ENCODE data around the gene B4GALNT1. TPM values are rescaled to one million over a fixed set of nuclear protein-coding genes. Genes with fewer than 3 reads are reported as not detected.

The B4GALNT1 gene
- polyA plus RNA-seq, 1 donor from 2014 or later, result 99.9 TPM

GRCh38 chr12:57585156-57585555 lies 47.8 kb downstream of the B4GALNT1 start:
- TF ChIP-seq EZH2 (IDR thresholded peaks at IDR 0.05; ENCODE audit: borderline replicate concordance, insufficient read depth, low read length, poor library complexity, severe bottlenecking) (no peak), EP300 (conservative IDR thresholded peaks at IDR 0.05; ENCODE audit: poor library complexity, severe bottlenecking) (no peak), POLR2AphosphoS5 (IDR thresholded peaks at IDR 0.05) (no peak), TAF1 (IDR thresholded peaks at IDR 0.05; ENCODE audit: low read depth) (no peak), SMC3 (conservative IDR thresholded peaks at IDR 0.05; ENCODE audit: poor library complexity) (no peak), REST (IDR thresholded peaks at IDR 0.05; ENCODE audit: borderline replicate concordance) (no peak), MXI1 (conservative IDR thresholded peaks at IDR 0.05; ENCODE audit: poor library complexity, severe bottlenecking) (no peak), RAD21 (conservative IDR thresholded peaks at IDR 0.05) (no peak)
- H3K27me3 ChIP-seq (ENCODE audit: insufficient read depth, low read depth, low read length), result no peaks in the 10 kb centered on the region
- H3K4me3 ChIP-seq (ENCODE audit: low read length), result no peak overlapping the region
- H3K4me2 ChIP-seq (ENCODE audit: low read length), result no peak overlapping the region
- no peaks in the 10 kb centered on the region for H3K9me2 ChIP-seq (ENCODE audit: insufficient read depth, low read length)
- no peak overlapping the region for H3K27ac ChIP-seq (ENCODE audit: low read length)
- no peaks in the 10 kb centered on the region for H4K20me1 ChIP-seq (ENCODE audit: insufficient read depth)
- H3K79me2 ChIP-seq (replicated peaks; ENCODE audit: insufficient read depth, low read length), result no peaks in the 10 kb centered on the region
- no peak overlapping the region for H3K9ac ChIP-seq (ENCODE audit: low read length)
- H2AFZ ChIP-seq (ENCODE audit: low read depth, low read length), result no peak overlapping the region
- no peaks in the 10 kb centered on the region for H3K9me3 ChIP-seq (ENCODE audit: low read length)
- peaks cover 3% of the 10 kb centered on the region for H3K36me3 ChIP-seq (ENCODE audit: insufficient read depth, low read length)
- H3F3A ChIP-seq (ENCODE audit: insufficient read depth, low read length, poor library complexity, severe bottlenecking), result no peaks in the 10 kb centered on the region

- Histone ChIP-seq H4K20me1 (ENCODE audit: insufficient read depth) (no peaks in the 10 kb centered on the region), H3K9ac (ENCODE audit: low read length) (no peak overlapping the region), H2AFZ (ENCODE audit: low read depth, low read length) (no peak overlapping the region), H3F3A (ENCODE audit: insufficient read depth, low read length, poor library complexity, severe bottlenecking) (no peaks in the 10 kb centered on the region), H3K27ac (ENCODE audit: low read length) (no peak overlapping the region), H3K79me2 (replicated peaks; ENCODE audit: insufficient read depth, low read length) (no peaks in the 10 kb centered on the region), H3K4me3 (ENCODE audit: low read length) (no peak overlapping the region), H3K4me2 (ENCODE audit: low read length) (no peak overlapping the region), H3K27me3 (ENCODE audit: insufficient read depth, low read depth, low read length) (no peaks in the 10 kb centered on the region), H3K36me3 (ENCODE audit: insufficient read depth, low read length) (peaks cover 8% of the 10 kb centered on the region), H3K9me2 (ENCODE audit: insufficient read depth, low read length) (no peaks in the 10 kb centered on the region), H3K9me3 (ENCODE audit: low read length) (no peaks in the 10 kb centered on the region)
- TF ChIP-seq TAF1 (IDR thresholded peaks at IDR 0.05; ENCODE audit: low read depth), result no peak
- no peak for TF ChIP-seq CTCF (IDR thresholded peaks at IDR 0.05; ENCODE audit: poor library complexity, severe bottlenecking)
- TF ChIP-seq REST (IDR thresholded peaks at IDR 0.05; ENCODE audit: borderline replicate concordance), result no peak
- no peak for TF ChIP-seq EZH2 (IDR thresholded peaks at IDR 0.05; ENCODE audit: borderline replicate concordance, insufficient read depth, low read length, poor library complexity, severe bottlenecking)
- no peak for TF ChIP-seq POLR2AphosphoS5 (IDR thresholded peaks at IDR 0.05)
- no peak for TF ChIP-seq SMC3 (conservative IDR thresholded peaks at IDR 0.05; ENCODE audit: poor library complexity)
- TF ChIP-seq MXI1 (conservative IDR thresholded peaks at IDR 0.05; ENCODE audit: poor library complexity, severe bottlenecking), result no peak
- no peak for TF ChIP-seq RAD21 (conservative IDR thresholded peaks at IDR 0.05)
- TF ChIP-seq EP300 (conservative IDR thresholded peaks at IDR 0.05; ENCODE audit: poor library complexity, severe bottlenecking), result no peak
These were observed 48.3 kb downstream of the B4GALNT1 start for GRCh38 chr12:57584690-57585089.

All from neural cell (in vitro differentiated cells).